Lung (tissue), 12 donors: ENCODE results near the gene RPL27A. TPM values are rescaled to one million over a fixed set of nuclear protein-coding genes. Genes with fewer than 3 reads are reported as not detected.

Experiments used
- ATAC-seq: fragments of 200-7000 bp; cut with Tn5 transposase; one replicate; pipeline ENCODE4 v1.9.1; 2020; ENCODE audit warnings: moderate number of reproducible peaks; ENCODE audit not compliant: insufficient read depth, low FRiP score
- DNase-seq, 3 donors: peaks; one replicate each; pipeline ENCODE4 v3.0.0-alpha.2; 2013 to 2017
- H3K27ac ChIP-seq, 2 donors: one replicate each; pipeline ENCODE4 v1.5.1; 2013; ENCODE audit warnings: mild to moderate bottlenecking in 2 of 2, moderate library complexity in 2 of 2, control low read depth in 1 of 2, inconsistent platforms in 1 of 2, low read depth in 1 of 2, low read length in 1 of 2
- H3K27me3 ChIP-seq, 3 donors: one replicate each; pipeline ENCODE4 v1.5.1; 2013; ENCODE audit warnings: low read length in 2 of 3; ENCODE audit not compliant: control insufficient read depth in 3 of 3, insufficient read depth in 3 of 3
- H3K36me3 ChIP-seq, 4 donors: one replicate each; pipeline ENCODE4 v1.5.1; 2013; ENCODE audit warnings: low read length in 4 of 4, mild to moderate bottlenecking in 1 of 4, moderate library complexity in 1 of 4; ENCODE audit not compliant: control insufficient read depth in 4 of 4, insufficient read depth in 4 of 4
- H3K4me1 ChIP-seq, 5 donors: one replicate each; pipeline ENCODE4 v1.5.1; 2013; ENCODE audit warnings: low read length in 5 of 5, mild to moderate bottlenecking in 2 of 5, moderate library complexity in 1 of 5; ENCODE audit not compliant: control insufficient read depth in 5 of 5, insufficient read depth in 5 of 5
- H3K4me3 ChIP-seq: one replicate; pipeline ENCODE4 v1.5.1; 2013; ENCODE audit warnings: mild to moderate bottlenecking, control low read depth, moderate library complexity
- H3K9ac ChIP-seq, 2 donors: one replicate each; pipeline ENCODE4 v1.5.1; 2013; ENCODE audit warnings: low read length in 2 of 2, control low read depth in 1 of 2; ENCODE audit not compliant: insufficient read depth in 1 of 2
- H3K9me3 ChIP-seq, 4 donors: one replicate each; pipeline ENCODE4 v1.5.1; 2013; ENCODE audit warnings: low read length in 3 of 4, mild to moderate bottlenecking in 1 of 4, moderate library complexity in 1 of 4; ENCODE audit not compliant: control insufficient read depth in 4 of 4, insufficient read depth in 3 of 4
- CTCF ChIP-seq: IDR thresholded peaks from 2 replicates; pipeline ENCODE4 v1.5.1; 2012; ENCODE audit warnings: mild to moderate bottlenecking; ENCODE audit errors: control extremely low read depth, extremely low read depth
- WGBS, 2 donors: extraction: QIAGEN DNeasy Blood & Tissue Kit; methylation state at CpG; one replicate each; pipeline ENCODE4 v1.1.7; 2013; 5-methylcytosine and 5-hydroxymethylcytosine counted together
- polyA plus RNA-seq, 2 donors: library from polyadenylated mRNA; stranded (reverse); fragments of 200-250 nt; gene quantifications; one replicate each; pipeline ENCODE4 v1.2.1, GENCODE V29; 2013
- total RNA-seq, 2 donors: library from RNA; depleted of rRNA in 1 of 2; stranded (reverse); fragments of >200 nt in 1 of 2; gene quantifications; one replicate each; pipeline ENCODE4 v1.2.1, GENCODE V29; 2014 to 2021
- donor health status: control.
- donor health status: control.
- donor health status: Bipolar disorder and iron deficiency.
- donor health status: healthy.
- donor health status: DM: yes; HTN: yes; CAD: no.

RPL27A gene
- total and polyA plus RNA-seq, 4 donors = 673 to 4,912 (median 1,413) TPM

DNA sequence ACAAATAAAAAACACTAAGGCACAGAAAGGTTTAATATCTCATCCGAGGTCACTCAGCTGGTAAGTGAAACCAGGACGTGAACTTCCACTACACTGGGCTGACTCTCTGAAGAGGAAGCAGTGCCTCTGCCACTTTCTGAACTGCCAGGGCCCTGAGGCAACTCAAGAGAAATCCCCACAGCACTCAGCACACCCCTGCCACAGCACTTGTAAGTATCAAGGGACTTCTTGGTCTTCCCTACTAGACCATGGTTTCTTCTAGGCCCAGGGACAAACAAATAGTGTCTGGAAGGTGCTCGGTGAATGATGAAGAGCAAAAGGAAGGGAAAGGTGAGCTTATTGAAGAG is 49.7 kb downstream of the RPL27A start:
- TF ChIP-seq CTCF = no peak
- ATAC-seq (no peak), DNase-seq (no peak)
- Histone ChIP-seq H3K4me1 (peaks cover 18 to 31% (median 27%) of the 10 kb centered on the region in 5 donors), H3K36me3 (peaks cover 0 to 18% (median 6%) of the 10 kb centered on the region in 4 donors), H3K27me3 (no peaks in the 10 kb centered on the region), H3K9me3 (peaks cover 0 to 2% (median 0%) of the 10 kb centered on the region in 4 donors), H3K27ac (peak overlapping the region; percentile 82 to 88), H3K9ac (no peak overlapping the region), H3K4me3 (no peak overlapping the region)
- 48 to 51% methylated on average over 3 of the region's 3 CpGs for WGBS, 2 donors

DNA sequence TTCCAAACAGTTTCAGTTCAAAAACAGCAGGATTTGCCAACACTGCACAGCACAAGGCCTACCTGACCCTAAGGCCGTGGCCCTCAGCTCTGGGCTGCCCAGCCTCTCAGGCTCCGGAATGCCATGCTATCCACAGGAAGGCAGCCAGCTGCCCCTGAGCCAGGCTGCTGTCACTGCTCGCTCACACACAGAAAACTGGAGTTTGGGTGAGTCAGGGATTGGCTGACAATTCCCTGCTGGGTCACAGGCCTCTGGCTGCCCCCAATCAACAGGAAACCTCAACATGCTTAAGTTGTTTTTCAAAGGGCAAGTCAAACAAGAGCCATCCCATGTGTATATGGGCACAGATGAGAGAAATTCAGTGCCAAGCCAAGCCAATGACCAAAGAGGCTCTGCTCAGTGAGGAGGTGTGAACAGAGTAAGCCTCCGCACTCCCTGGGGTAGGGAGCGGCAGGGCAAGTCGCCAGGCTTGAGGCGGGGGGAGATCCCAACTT is 50.2 kb downstream of the RPL27A start:
- peaks cover 0 to 2% (median 0%) of the 10 kb centered on the region in 4 donors for H3K9me3 ChIP-seq
- peaks cover 0 to 18% (median 6%) of the 10 kb centered on the region in 4 donors for H3K36me3 ChIP-seq
- no peaks in the 10 kb centered on the region for H3K27me3 ChIP-seq
- WGBS, 2 donors = 57 to 75% methylated on average over 7 of the region's 7 CpGs
- H3K9ac ChIP-seq = no peak overlapping the region
- peaks cover 13 to 26% (median 23%) of the 10 kb centered on the region in 5 donors for H3K4me1 ChIP-seq
- peak; percentile 37 to 75 (median 64) for DNase-seq
- ATAC-seq = peak; percentile 13
- TF ChIP-seq CTCF = no peak
- no peak overlapping the region for H3K4me3 ChIP-seq
- peak overlapping the region; percentile 82 to 88 for H3K27ac ChIP-seq

DNA sequence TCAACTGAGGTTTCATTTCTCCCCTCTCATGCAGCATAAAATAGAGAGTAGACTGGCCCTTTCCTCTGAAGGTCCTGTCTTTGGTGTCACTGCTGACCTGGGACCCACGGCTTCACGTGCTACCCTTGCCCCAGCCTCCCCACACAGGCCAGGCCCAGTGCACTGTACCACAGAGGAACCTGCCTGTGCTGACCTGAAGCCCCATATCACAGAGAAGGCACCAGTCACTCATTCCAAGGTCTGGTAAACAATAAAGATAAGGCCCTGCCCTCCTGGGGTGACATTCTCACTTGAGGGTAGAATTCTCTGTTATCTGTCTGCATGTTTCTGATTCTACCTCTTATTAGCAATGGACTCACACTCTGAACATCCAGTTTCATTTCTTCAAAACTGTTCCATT is 51.3 kb downstream of the RPL27A start:
- WGBS, 2 donors = 93 to 95% methylated on average over 2 of the region's 2 CpGs
- Histone ChIP-seq H3K4me3 (no peak overlapping the region), H3K27ac (peak overlapping the region in 1 of 2 donors; percentile 80), H3K9ac (no peak overlapping the region), H3K27me3 (no peaks in the 10 kb centered on the region), H3K36me3 (peaks cover 0 to 21% (median 8%) of the 10 kb centered on the region in 4 donors), H3K4me1 (peaks cover 10 to 24% (median 16%) of the 10 kb centered on the region in 5 donors), H3K9me3 (peaks cover 0 to 2% (median 0%) of the 10 kb centered on the region in 4 donors)
- DNase-seq (no peak), ATAC-seq (no peak)
- no peak for TF ChIP-seq CTCF

DNA sequence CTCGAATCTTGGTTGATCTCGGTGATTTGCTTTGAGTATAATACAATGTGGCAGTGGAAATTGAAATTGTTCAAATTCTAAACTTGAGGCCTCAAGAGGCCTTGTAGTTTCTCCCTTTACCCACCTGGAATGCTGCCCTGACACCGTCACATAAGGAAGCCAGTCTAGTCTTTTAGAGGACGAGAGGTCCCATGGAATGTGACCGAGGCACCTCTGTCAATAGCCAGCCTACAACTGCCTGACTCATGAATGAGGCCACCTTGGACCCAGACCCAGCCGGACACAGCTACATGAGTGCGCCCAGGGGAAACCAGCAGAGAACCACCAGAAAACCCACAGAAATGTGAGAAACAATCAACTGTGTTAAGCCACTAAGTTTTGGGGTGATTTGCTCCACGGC is 52.5 kb downstream of the RPL27A start:
- ATAC-seq = no peak
- H3K27ac ChIP-seq = no peak overlapping the region

More for the DNA sequence above, 52.5 kb downstream of the RPL27A start:
- WGBS, 2 donors = 79 to 92% methylated on average over 8 of the region's 8 CpGs
- H3K36me3 ChIP-seq = peaks cover 0 to 15% (median 4%) of the 10 kb centered on the region in 4 donors
- TF ChIP-seq CTCF = no peak
- DNase-seq = no peak
- peaks cover 10 to 19% (median 13%) of the 10 kb centered on the region in 5 donors for H3K4me1 ChIP-seq
- no peak overlapping the region for H3K4me3 ChIP-seq
- H3K27me3 ChIP-seq = no peaks in the 10 kb centered on the region
- H3K9me3 ChIP-seq = no peaks in the 10 kb centered on the region
- H3K9ac ChIP-seq = no peak overlapping the region
